PC-3 (cell line): ENCODE data around the gene CCNB1.
"Not testable (repeated sequence)": the region's sequence is repeated elsewhere in the genome, so short reads cannot be mapped to it uniquely, and the experiment has no call there.

Experiments
- CTCF ChIP-seq: fragments of 300-600 bp; sonication (generic); conservative IDR thresholded peaks from 2 replicates; pipeline ENCODE4 v1.5.1; 2017; ENCODE audit warnings: antibody characterized with exemption, low read depth, mild to moderate bottlenecking, low read length
- EZH2 ChIP-seq: fragments of 300-600 bp; sonication (generic); IDR thresholded peaks from one replicate; pipeline ENCODE4 v1.6.1; 2017; ENCODE audit warnings: antibody characterized with exemption, mild to moderate bottlenecking, low read length; ENCODE audit not compliant: unreplicated experiment
- EZH2phosphoT487 ChIP-seq: fragments of 300-600 bp; sonication (generic); IDR thresholded peaks from 2 replicates; pipeline ENCODE4 v1.6.1; 2018; ENCODE audit warnings: mild to moderate bottlenecking, antibody characterized with exemption, low read length, borderline replicate concordance

GRCh38 chr5:69220833-69221232 lies 53.9 kb downstream of the CCNB1 start:
- TF ChIP-seq CTCF, EZH2, EZH2phosphoT487: not testable (repeated sequence)
